Prostate gland (tissue), 2 donors: ENCODE data around the gene MPZL1. TPM values are rescaled to one million over a fixed set of nuclear protein-coding genes. Genes with fewer than 3 reads are reported as not detected.

Experiments
- DNase-seq: peaks from one replicate; pipeline ENCODE4 v3.0.0-alpha.2; 2019; ENCODE audit warnings: low spot score
- H3K27ac ChIP-seq, 2 donors: fragments of 200-600 bp; sonication (generic); 2 replicates each; pipeline ENCODE4 v1.5.1; 2017 to 2019
- H3K27me3 ChIP-seq: fragments of 200-600 bp; sonication (generic); replicated peaks from 2 replicates; pipeline ENCODE4 v1.5.1; 2019; ENCODE audit not compliant: insufficient read depth
- H3K36me3 ChIP-seq, 2 donors: fragments of 200-600 bp; sonication (generic); 1 replicate in 1 of 2; 2 replicates in 1 of 2; pipeline versions ENCODE4 v1.5.1 to v1.8.1; 2017 to 2019
- H3K4me1 ChIP-seq: fragments of 200-600 bp; sonication (generic); replicated peaks from 2 replicates; pipeline ENCODE4 v1.5.1; 2019
- H3K4me3 ChIP-seq, 2 donors: fragments of 200-600 bp; sonication (generic); 2 replicates each; pipeline ENCODE4 v1.5.1; 2017 to 2019
- H3K9me3 ChIP-seq: fragments of 200-600 bp; sonication (generic); 2 replicates; pipeline ENCODE4 v1.5.1; 2017
- CTCF ChIP-seq, 4 experiments: fragments of 200-600 bp in 2 of 4; fragments of 450-650 bp in 2 of 4; sonication (generic) in 2 of 4; IDR thresholded peaks; 1 replicate in 3 of 4; 2 replicates in 1 of 4; pipeline ENCODE4 v1.5.1; 2016 to 2019; ENCODE audit warnings: antibody characterized with exemption in 4 of 4, mild to moderate bottlenecking in 2 of 4, moderate library complexity in 2 of 4
- POLR2A ChIP-seq: fragments of 450-650 bp; IDR thresholded peaks from one replicate; pipeline ENCODE4 v1.6.1; 2016; ENCODE audit warnings: antibody characterized with exemption, mild to moderate bottlenecking
- POLR2AphosphoS5 ChIP-seq: sonication (generic); formaldehyde crosslinking; IDR thresholded peaks from one replicate; pipeline ENCODE4 v1.6.1; 2017; ENCODE audit warnings: antibody characterized with exemption
- WGBS: methylation state at CpG from one replicate; pipeline ENCODE4 v1.1.5; 2018; 5-methylcytosine and 5-hydroxymethylcytosine counted together
- intact Hi-C: fragments of 100-400 bp; cut with DNase I; formaldehyde crosslinking; loops from one replicate; pipeline ENCODE4 v1.14.2; 2022
- total RNA-seq, 2 donors: library from RNA; depleted of rRNA; stranded (reverse); fragments of >200 nt; gene quantifications; one replicate each; pipeline ENCODE4 v1.1.0, GENCODE V29; 2016

MPZL1 gene
- total RNA-seq, result 100 to 1,000 TPM in 1 of 2 donors, 10 to 100 TPM in 1; 52.5 to 135 TPM

- WGBS, result under 1% methylated on average over 49 of the region's 52 CpGs
- intact Hi-C loops, result loop anchor here (2.0 to 5.0 kb wide), 2 partner anchors 81 to 216 kb away; partner anchors contain the start of genes DCAF6 and MPC2
- Histone ChIP-seq H3K9me3 (no peaks in the 10 kb centered on the region), H3K4me1 (no peaks in the 10 kb centered on the region), H3K4me3 (peak within 1 kb of the TSS; percentile 92 to 98), H3K36me3 (no peaks in the 10 kb centered on the region), H3K27me3 (no peaks in the 10 kb centered on the region), H3K27ac (peak within 1 kb of the TSS; percentile 85 to 88)
- DNase-seq, result peak; percentile 97
- TF ChIP-seq POLR2A (peak; percentile 86), POLR2AphosphoS5 (peak; percentile 88), CTCF (IDR thresholded peaks at IDR 0.05) (peak in 1 of 4 experiments; percentile 19)
Measured at GRCh38 chr1:167721617-167722151, at the start of gene MPZL1. TSS of gene MPZL1 (plus strand) at chr1:167721982. CDS start at chr1:167722152, 170 bp downstream.

- TF ChIP-seq POLR2A (no peak), CTCF (IDR thresholded peaks at IDR 0.05) (no peak), POLR2AphosphoS5 (no peak)
- Histone ChIP-seq H3K4me1 (no peaks in the 10 kb centered on the region), H3K36me3 (no peaks in the 10 kb centered on the region), H3K27me3 (no peaks in the 10 kb centered on the region), H3K27ac (no peak overlapping the region), H3K9me3 (no peaks in the 10 kb centered on the region), H3K4me3 (no peak overlapping the region)
- intact Hi-C loops, result no loop called here
- DNase-seq, result no peak
- 94% methylated on average over 4 of the region's 4 CpGs for WGBS
Measured at GRCh38 chr1:167672831-167673230, 49.0 kb upstream of the MPZL1 start.

- H3K36me3 ChIP-seq, result no peaks in the 10 kb centered on the region
- no peak for TF ChIP-seq POLR2A
- TF ChIP-seq CTCF (IDR thresholded peaks at IDR 0.05), result no peak
- TF ChIP-seq POLR2AphosphoS5, result no peak
- intact Hi-C loops, result no loop called here
- no peaks in the 10 kb centered on the region for H3K4me1 ChIP-seq
- H3K27me3 ChIP-seq, result no peaks in the 10 kb centered on the region
- H3K27ac ChIP-seq, result no peak overlapping the region
- WGBS, result 90% methylated on average over 4 of the region's 4 CpGs
- no peak overlapping the region for H3K4me3 ChIP-seq
- H3K9me3 ChIP-seq, result no peaks in the 10 kb centered on the region
- DNase-seq, result no peak
Measured at GRCh38 chr1:167673265-167673664, 48.5 kb upstream of the MPZL1 start.

- Histone ChIP-seq H3K4me3 (no peak overlapping the region), H3K36me3 (no peaks in the 10 kb centered on the region), H3K4me1 (no peaks in the 10 kb centered on the region), H3K27ac (no peak overlapping the region), H3K9me3 (no peaks in the 10 kb centered on the region), H3K27me3 (no peaks in the 10 kb centered on the region)
- TF ChIP-seq POLR2AphosphoS5, result no peak
- no peak for TF ChIP-seq POLR2A
- TF ChIP-seq CTCF (IDR thresholded peaks at IDR 0.05), result no peak
- intact Hi-C loops, result no loop called here
- 70% methylated on average over 2 of the region's 2 CpGs for WGBS
- no peak for DNase-seq
Measured at GRCh38 chr1:167674156-167674555, 47.6 kb upstream of the MPZL1 start.

GRCh38 chr1:167675440-167675839 is 46.3 kb upstream of the MPZL1 start:
- H3K4me1 ChIP-seq, result no peaks in the 10 kb centered on the region
- intact Hi-C loops, result no loop called here
- H3K27ac ChIP-seq, result no peak overlapping the region
- no peaks in the 10 kb centered on the region for H3K36me3 ChIP-seq
- TF ChIP-seq POLR2AphosphoS5, result no peak
- TF ChIP-seq POLR2A, result no peak
- no peak for TF ChIP-seq CTCF (IDR thresholded peaks at IDR 0.05)
- no peaks in the 10 kb centered on the region for H3K27me3 ChIP-seq
- no peak for DNase-seq
- 78% methylated on average over 5 of the region's 5 CpGs for WGBS
- H3K9me3 ChIP-seq, result no peaks in the 10 kb centered on the region
- H3K4me3 ChIP-seq, result no peak overlapping the region
